Activated CD4-positive, CD25-positive, alpha-beta regulatory T cell treated with anti-CD3 and anti-CD28 coated beads, Interleukin-2, amount 50 U/mL, for 16 hours (primary cell): Measurements from ENCODE around the gene RAB11FIP3.
A peak's percentile ranks its signal among the peaks of the same experiment; 100 is the strongest.
"Not testable (repeated sequence)": the region's sequence is repeated elsewhere in the genome, so short reads cannot be mapped to it uniquely, and the experiment has no call there.

ENCODE experiments used
- DNase-seq: peaks from one replicate; pipeline ENCODE4 v3.0.0-alpha.2; 2020; ENCODE audit warnings: low read depth, low spot score

RAB11FIP3 gene

GRCh38 chr16:391885-392335 lies 33.5 kb upstream of the RAB11FIP3 start:
- peak; percentile 39 for DNase-seq

- no peak for DNase-seq
These were observed 32.9 kb upstream of the RAB11FIP3 start for GRCh38 chr16:392450-393030.

- no peak for DNase-seq
These were observed 29.2 kb upstream of the RAB11FIP3 start for GRCh38 chr16:396199-396598.

- no peak for DNase-seq
These were observed 28.8 kb upstream of the RAB11FIP3 start for GRCh38 chr16:396605-397004.

GRCh38 chr16:397135-397661 lies 28.3 kb upstream of the RAB11FIP3 start, which contains the start of gene NME4:
TSS of gene NME4 (plus strand) at chr16:397199. CDS start at chr16:397223, 24 bp downstream.
- no peak for DNase-seq

- no peak for DNase-seq
These were observed 27.6 kb upstream of the RAB11FIP3 start for GRCh38 chr16:397736-398332.

GRCh38 chr16:398561-399339 lies 26.7 kb upstream of the RAB11FIP3 start:
- no peak for DNase-seq

GRCh38 chr16:399340-400019 lies 26.0 kb upstream of the RAB11FIP3 start:
- no peak for DNase-seq

GRCh38 chr16:400061-400591 lies 25.3 kb upstream of the RAB11FIP3 start:
- DNase-seq: no peak

GRCh38 chr16:401468-402348 lies 23.7 kb upstream of the RAB11FIP3 start, which contains the start of gene DECR2:
TSS of gene DECR2 (plus strand) at chr16:401885. CDS start at chr16:401964, 79 bp downstream.
- DNase-seq: peak; percentile 96

- no peak for DNase-seq
These were observed 20.4 kb upstream of the RAB11FIP3 start for GRCh38 chr16:404971-405486.

GRCh38 chr16:405548-406506 lies 19.6 kb upstream of the RAB11FIP3 start:
- no peak for DNase-seq

- DNase-seq: no peak
These were observed 18.2 kb upstream of the RAB11FIP3 start for GRCh38 chr16:407253-407652.

GRCh38 chr16:410516-411178 lies 14.8 kb upstream of the RAB11FIP3 start:
- no peak for DNase-seq

GRCh38 chr16:411576-412265 lies 13.7 kb upstream of the RAB11FIP3 start:
- DNase-seq: no peak

GRCh38 chr16:414395-415169 lies 10.9 kb upstream of the RAB11FIP3 start:
- no peak for DNase-seq

GRCh38 chr16:415170-415498 lies 10.3 kb upstream of the RAB11FIP3 start:
- not testable (repeated sequence) for DNase-seq
